CD4-positive, alpha-beta T cell treated with Interleukin-1 beta for 1 hour (primary cell): ENCODE results near the gene SLC1A6.
"Not testable (repeated sequence)": the region's sequence is repeated elsewhere in the genome, so short reads cannot be mapped to it uniquely, and the experiment has no call there.

Experiments used
- DNase-seq, 2 donors: peaks; one replicate each; pipeline ENCODE4 v3.0.0-alpha.2; 2020 to 2022

SLC1A6 gene

GRCh38 chr19:14954071-14954655 lies 25.5 kb downstream of the SLC1A6 start:
- no peak for DNase-seq

- no peak for DNase-seq
Measured at GRCh38 chr19:14952767-14953166, 26.9 kb downstream of the SLC1A6 start.

- no peak for DNase-seq
Measured at GRCh38 chr19:14950421-14950820, 29.2 kb downstream of the SLC1A6 start.

GRCh38 chr19:14949876-14950275 lies 29.8 kb downstream of the SLC1A6 start:
- no peak for DNase-seq

DNA sequence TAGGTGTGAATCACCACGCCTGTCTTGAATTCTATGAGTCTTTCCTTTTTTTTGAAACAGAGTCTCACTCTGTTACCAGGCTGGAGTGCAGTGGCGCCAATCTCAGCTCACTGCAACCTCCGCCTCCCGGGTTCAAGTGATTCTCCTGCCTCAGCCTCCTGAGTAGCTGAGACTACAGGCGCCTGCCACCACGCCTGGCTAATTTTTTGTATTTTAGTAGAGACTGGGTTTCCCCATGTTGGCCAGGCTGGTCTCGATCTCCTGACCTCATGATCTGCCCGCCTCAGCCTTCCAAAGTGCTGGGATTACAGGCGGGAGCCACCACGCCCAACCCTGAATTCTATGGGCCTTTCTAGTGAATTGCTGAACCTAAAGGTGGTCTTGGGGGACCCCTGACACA lies 30.3 kb downstream of the SLC1A6 start:
- DNase-seq: not testable (repeated sequence)

- no peak for DNase-seq
Measured at GRCh38 chr19:14944456-14944855, 35.2 kb downstream of the SLC1A6 start.

DNA sequence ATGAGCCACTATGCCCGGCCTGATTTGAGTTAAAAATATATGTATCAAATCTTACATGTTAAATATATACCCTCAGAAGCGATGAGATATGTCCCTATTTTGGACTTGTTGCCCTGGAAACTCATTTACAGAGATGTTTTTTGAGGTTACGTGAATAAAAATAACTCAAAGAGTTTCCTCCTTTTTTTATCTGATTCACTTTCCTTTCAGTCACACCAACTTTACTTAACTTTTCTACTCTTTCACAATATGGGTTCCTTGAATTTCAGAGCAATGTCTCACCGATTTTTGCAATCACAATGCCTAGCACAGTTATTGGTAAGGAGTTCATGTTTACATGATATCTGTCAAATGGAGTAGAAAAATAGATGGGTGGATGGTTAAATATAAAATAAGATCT lies 36.1 kb downstream of the SLC1A6 start:
- DNase-seq: no peak

- no peak for DNase-seq
Measured at GRCh38 chr19:14941189-14941588, 38.5 kb downstream of the SLC1A6 start, which contains the start of gene OR7C2. OR7C2 (plus strand) TSS chr19:14941489; CDS start chr19:14941489, 0 bp downstream.

DNA sequence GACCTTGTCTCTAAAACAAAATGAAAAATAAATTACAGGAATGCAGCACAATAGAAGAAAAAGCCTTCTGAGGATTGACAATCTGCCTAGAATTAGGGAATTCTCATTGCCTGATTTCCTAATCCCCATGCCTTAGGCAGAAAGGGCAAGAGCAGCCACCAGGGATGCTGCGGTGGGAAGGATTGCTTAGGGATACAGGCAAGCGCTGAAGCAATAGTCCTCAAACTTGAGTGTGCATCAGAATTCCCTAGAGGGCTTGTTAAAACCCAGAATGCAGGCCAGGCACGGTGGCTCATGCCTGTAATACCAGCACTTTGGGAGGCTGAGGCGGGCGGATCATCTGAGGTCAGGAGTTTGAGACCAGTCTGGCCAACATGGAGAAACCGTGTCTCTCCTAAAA lies 39.4 kb downstream of the SLC1A6 start:
- DNase-seq: no peak

- no peak for DNase-seq
Measured at GRCh38 chr19:14933506-14933905, 46.2 kb downstream of the SLC1A6 start.

- no peak for DNase-seq
Measured at GRCh38 chr19:14916848-14917247, 62.8 kb downstream of the SLC1A6 start.

DNA sequence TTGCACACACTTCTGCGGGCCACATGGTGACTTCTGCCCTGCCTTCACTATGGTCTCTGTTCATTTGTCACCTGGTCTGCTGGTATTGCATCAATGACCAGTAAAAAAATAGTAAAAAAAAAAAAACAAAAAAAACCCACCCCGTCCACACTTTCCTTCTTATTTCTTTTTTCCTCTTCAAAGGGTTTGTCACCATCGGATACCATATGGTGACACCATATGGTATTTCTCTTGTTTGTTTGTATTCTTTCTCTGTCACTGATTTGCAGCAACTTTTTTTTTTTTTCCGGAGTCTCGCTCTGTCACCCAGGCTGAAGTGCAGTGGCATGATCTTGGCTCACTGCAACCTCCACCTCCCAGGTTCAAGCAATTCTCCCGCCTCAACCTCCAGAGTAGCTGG lies 64.5 kb downstream of the SLC1A6 start:
- no peak for DNase-seq

DNA sequence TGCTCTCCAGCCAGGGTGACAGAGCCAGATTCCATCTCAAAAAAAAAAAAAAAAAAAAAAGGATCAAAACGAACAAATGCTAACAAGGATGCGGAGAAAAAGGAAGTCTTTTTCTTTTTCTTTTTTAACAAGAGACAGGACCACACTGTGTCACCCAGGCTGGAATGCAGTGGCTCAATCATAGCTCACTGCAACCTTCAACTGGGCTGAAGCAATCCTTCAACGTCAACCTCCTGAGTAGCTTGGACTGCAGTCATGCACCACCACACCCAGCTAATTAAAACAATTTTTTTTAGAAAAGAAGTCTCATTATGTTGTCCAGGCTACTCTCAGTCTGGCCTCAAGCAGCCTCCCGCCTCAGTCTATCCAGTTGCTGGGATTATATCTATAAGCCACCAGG lies 73.0 kb downstream of the SLC1A6 start:
- no peak for DNase-seq

DNA sequence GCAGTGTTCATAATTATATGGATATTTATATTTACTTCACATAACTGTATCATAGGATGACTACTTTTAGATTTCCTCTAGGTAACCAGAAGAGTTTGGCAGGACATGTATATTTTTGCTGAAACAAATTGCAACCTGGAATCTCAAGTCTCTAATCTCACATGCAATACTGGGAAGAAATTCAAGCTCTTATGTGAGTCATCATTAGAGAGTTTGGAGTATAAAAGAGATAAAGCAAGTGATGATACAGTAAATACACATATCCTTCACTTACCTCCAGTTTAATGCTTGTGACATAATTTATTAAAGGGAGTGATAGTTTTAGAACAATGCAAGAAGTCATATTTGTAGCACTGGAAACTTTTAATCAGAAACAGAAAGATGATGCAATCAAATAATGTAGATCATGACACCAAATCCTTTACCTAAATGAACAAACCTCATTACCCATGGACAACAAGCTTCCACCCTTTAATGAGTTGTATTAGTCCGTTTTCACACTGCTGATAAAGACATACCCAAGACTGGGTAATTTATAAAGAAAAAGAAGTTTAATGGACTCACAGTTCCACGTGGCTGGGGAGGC lies 77.9 kb downstream of the SLC1A6 start:
- no peak for DNase-seq
